ENCODE results near the gene PTPRG. TPM values are rescaled to one million over a fixed set of nuclear protein-coding genes. Genes with fewer than 3 reads are reported as not detected.

PTPRG gene
- total RNA-seq, 1 experiment from 2014 or later, result 0.74 TPM

GRCh38 chr3:61933798-61934504 is 372.6 kb downstream of the PTPRG start:
- no peak for TF ChIP-seq CTCF (IDR thresholded peaks at IDR 0.05)
- no peak for TF ChIP-seq POLR2AphosphoS5 (IDR thresholded peaks at IDR 0.05; ENCODE audit: low read depth, low read length)
- TF ChIP-seq, protein P1, sequence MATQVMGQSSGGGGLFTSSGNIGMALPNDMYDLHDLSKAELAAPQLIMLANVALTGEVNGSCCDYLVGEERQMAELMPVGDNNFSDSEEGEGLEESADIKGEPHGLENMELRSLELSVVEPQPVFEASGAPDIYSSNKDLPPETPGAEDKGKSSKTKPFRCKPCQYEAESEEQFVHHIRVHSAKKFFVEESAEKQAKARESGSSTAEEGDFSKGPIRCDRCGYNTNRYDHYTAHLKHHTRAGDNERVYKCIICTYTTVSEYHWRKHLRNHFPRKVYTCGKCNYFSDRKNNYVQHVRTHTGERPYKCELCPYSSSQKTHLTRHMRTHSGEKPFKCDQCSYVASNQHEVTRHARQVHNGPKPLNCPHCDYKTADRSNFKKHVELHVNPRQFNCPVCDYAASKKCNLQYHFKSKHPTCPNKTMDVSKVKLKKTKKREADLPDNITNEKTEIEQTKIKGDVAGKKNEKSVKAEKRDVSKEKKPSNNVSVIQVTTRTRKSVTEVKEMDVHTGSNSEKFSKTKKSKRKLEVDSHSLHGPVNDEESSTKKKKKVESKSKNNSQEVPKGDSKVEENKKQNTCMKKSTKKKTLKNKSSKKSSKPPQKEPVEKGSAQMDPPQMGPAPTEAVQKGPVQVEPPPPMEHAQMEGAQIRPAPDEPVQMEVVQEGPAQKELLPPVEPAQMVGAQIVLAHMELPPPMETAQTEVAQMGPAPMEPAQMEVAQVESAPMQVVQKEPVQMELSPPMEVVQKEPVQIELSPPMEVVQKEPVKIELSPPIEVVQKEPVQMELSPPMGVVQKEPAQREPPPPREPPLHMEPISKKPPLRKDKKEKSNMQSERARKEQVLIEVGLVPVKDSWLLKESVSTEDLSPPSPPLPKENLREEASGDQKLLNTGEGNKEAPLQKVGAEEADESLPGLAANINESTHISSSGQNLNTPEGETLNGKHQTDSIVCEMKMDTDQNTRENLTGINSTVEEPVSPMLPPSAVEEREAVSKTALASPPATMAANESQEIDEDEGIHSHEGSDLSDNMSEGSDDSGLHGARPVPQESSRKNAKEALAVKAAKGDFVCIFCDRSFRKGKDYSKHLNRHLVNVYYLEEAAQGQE (IDR thresholded peaks at IDR 0.05; ENCODE audit: insufficient read depth in 1 of 2, low read depth in 2 of 2, low read length in 1 of 2), result no peak
- TF ChIP-seq TCF7L2 (IDR thresholded peaks at IDR 0.05; ENCODE audit: low read depth, low read length), result no peak
- TF ChIP-seq SIN3A (IDR thresholded peaks at IDR 0.05; ENCODE audit: borderline replicate concordance, insufficient read depth, low read depth, low read length), result no peak
- no peaks in the 10 kb centered on the region for H3K36me3 ChIP-seq (ENCODE audit: control insufficient read depth, insufficient read depth, low read length)
- ChIA-PET POLR2A (no interaction called here), CTCF (no interaction called here)
- H3K4me1 ChIP-seq (ENCODE audit: control insufficient read depth, insufficient read depth, low read length), result no peaks in the 10 kb centered on the region
- intact Hi-C loops (cut with micrococcal nuclease; ENCODE audit: unreplicated experiment) (no loop called here), in situ Hi-C loops (cut with HindIII; ENCODE audit: low pct_unique_long_range_greater_than_20kb, low sequenced_read_pairs) (no loop called here)
- no TSS peak for BruUV-seq (replicated peaks)
- DNase-seq (ENCODE audit: low read depth, low spot score) (no peak), ATAC-seq (no peak)
- H3K9me3 ChIP-seq (ENCODE audit: control insufficient read depth, insufficient read depth, low read depth, low read length), result no peaks in the 10 kb centered on the region
- H3K27me3 ChIP-seq (ENCODE audit: control insufficient read depth, insufficient read depth, low read length), result no peaks in the 10 kb centered on the region
- no peak overlapping the region for H3K4me3 ChIP-seq (ENCODE audit: low read depth in 2 of 2, low read length in 2 of 2)
- H3K27ac ChIP-seq (ENCODE audit: low read length), result no peak overlapping the region

DNA sequence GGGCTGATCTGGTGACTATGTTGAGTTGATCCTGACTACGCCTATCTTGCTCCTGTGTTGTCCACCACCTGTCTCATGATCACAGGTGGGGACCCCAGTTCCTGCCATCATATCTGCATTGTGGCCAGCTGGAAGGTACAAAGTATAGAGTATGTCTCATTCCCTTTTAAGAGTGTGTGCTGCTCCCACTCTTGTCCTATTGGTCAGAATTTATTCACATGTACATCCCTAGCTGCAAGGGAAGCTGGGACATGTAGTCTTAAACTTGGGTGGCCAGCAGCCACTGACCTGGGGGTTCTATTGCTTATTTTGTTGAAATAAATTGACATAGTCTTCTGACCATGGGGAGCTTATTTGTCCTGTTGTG is 373.1 kb downstream of the PTPRG start:
- no TSS peak for BruUV-seq (replicated peaks)
- intact Hi-C loops (cut with micrococcal nuclease; ENCODE audit: unreplicated experiment), result no loop called here
- H3K9me3 ChIP-seq (ENCODE audit: control insufficient read depth, insufficient read depth, low read depth, low read length), result no peaks in the 10 kb centered on the region
- H3K36me3 ChIP-seq (ENCODE audit: control insufficient read depth, insufficient read depth, low read length), result no peaks in the 10 kb centered on the region
- H3K4me1 ChIP-seq (ENCODE audit: control insufficient read depth, insufficient read depth, low read length), result no peaks in the 10 kb centered on the region
- POLR2A ChIA-PET, result no interaction called here
- no peak overlapping the region for H3K4me3 ChIP-seq (ENCODE audit: low read depth in 2 of 2, low read length in 2 of 2)
- in situ Hi-C loops (cut with HindIII; ENCODE audit: low pct_unique_long_range_greater_than_20kb, low sequenced_read_pairs), result no loop called here
- CTCF ChIA-PET, result no interaction called here
- no peak for DNase-seq (ENCODE audit: low read depth, low spot score)
- ATAC-seq, result no peak
- no peak overlapping the region for H3K27ac ChIP-seq (ENCODE audit: low read length)
- no peaks in the 10 kb centered on the region for H3K27me3 ChIP-seq (ENCODE audit: control insufficient read depth, insufficient read depth, low read length)
- TF ChIP-seq TCF7L2 (IDR thresholded peaks at IDR 0.05; ENCODE audit: low read depth, low read length) (no peak), SIN3A (IDR thresholded peaks at IDR 0.05; ENCODE audit: borderline replicate concordance, insufficient read depth, low read depth, low read length) (no peak), CTCF (IDR thresholded peaks at IDR 0.05) (no peak), POLR2AphosphoS5 (IDR thresholded peaks at IDR 0.05; ENCODE audit: low read depth, low read length) (no peak)
- TF ChIP-seq, protein P1 (IDR thresholded peaks at IDR 0.05; ENCODE audit: insufficient read depth in 1 of 2, low read depth in 2 of 2, low read length in 1 of 2), result no peak

Measured in Panc1 (cell line).